Limb (tissue), 2 donors: ENCODE data around the gene ACBD5.
A peak's percentile ranks its signal among the peaks of the same experiment; 100 is the strongest.
"Not testable (repeated sequence)": the region's sequence is repeated elsewhere in the genome, so short reads cannot be mapped to it uniquely, and the experiment has no call there.

Experiments
- DNase-seq, 2 donors: peaks; one replicate each; pipeline ENCODE4 v3.0.0-alpha.2; 2016; ENCODE audit errors: extremely low spot score in 2 of 2

Gene ACBD5

DNA sequence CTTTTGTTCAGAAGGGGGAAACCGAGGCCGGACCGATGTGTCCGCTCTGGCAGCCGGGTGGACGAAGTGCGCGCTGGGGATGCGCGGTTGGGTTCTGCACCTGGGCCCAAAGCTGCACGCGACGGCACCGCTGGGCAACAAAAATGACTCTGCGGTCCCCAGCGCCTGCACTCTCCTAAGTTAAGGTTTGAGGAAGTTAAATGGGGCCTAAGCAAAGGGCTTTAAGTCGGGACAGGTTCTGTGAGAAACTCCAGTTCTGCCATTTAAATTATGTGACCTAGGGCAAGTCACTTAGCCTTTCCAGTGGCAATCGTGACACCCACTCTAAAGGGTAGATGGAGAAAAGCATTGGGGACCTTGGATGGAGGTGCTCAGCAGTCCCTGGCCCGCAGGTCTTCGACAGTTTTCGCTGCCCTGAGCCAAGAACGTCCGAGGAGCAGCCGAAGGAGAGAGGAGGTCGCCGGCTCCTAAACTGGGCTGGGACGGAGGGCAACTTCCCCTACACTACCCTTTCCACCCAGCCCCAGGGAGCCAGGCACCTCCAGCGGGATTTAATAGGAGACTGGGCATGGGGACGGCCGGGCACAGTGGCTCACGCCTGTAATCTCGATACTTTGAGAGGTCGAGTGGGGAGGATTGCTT lies 534 bp upstream of the ACBD5 start:
- peak in 1 of 2 donors; percentile 61 for DNase-seq

DNA sequence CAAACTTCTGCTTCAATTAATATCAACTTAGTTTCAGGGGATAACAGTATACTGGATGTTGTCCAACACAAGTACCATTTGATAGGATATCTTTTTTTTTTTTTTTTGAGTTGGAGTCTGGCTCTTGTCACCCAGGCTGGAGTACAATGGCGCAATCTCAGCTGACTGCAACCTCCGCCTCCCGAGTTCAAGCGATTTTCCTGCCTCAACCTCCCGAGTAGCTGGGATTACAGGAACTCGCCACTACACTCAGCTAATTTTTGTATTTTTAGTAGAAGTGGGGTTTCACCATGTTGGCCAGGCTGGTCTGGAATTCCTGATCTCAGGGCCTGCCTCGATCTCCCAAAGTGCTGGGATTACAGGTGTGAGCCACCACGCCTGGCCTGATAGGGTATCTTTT lies 3.1 kb downstream of the ACBD5 start:
- DNase-seq = not testable (repeated sequence)

DNA sequence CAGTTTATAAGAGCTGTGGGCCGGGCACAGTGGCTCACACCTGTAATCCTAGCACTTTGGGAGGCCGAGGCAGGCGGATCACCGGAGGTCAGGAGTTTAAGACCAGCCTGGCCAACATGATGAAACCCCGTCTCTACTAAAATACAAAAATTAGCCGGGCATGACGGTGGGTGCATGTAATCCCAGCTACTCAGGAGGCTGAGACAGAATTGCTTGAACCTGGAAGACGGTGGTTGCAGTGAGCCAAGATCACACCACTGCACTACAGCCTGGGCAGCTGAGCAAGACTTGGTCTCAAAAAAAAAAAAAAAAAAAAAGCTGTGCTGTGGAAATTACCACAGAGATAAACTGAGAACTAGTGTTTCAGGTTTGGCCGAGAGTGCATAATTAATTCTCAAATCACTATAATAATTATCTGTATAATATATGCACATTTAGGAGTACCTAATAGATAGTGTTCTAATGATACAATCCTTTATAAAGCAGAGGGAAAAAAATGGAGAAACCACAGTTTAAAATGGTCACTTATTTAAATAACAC lies 3.9 kb downstream of the ACBD5 start:
- not testable (repeated sequence) for DNase-seq

DNA sequence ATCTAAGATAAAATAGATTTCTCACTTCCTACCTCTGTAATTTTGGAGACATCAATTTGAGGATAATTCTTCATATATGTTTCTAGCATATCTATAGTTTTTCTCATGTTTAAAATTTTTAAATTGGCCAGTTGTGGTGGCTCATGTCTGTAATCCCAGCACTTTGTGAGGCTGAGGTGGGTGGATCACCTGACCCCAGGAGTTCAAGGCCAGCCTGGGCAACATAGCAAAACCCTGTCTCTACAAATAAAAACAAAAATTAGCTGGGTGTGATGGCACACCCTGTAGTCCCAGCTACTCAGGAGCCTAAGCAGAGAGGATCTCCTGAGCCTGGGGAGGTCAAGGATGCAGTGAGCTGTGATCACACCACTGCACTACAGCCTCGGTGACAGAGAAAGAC lies 4.9 kb downstream of the ACBD5 start:
- DNase-seq = no peak

DNA sequence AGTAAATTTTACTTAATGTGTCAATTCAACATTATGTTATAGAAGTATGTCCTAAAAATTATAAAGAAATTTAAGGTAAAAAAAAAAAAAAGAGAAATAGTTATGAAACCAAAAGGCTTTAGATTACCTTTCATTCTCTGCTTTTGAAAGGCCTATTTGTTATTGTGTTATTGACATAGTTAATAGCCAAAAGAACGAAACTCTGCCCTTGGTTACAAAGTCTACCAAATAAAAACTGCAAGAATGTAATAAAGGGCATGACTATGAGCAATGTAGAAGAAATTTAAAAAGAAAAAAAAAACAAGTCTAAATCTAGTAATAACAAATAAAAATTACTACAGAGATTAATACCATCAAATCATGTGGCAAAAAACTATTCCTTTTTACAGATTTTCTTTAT lies 10.6 kb downstream of the ACBD5 start:
- DNase-seq = no peak

DNA sequence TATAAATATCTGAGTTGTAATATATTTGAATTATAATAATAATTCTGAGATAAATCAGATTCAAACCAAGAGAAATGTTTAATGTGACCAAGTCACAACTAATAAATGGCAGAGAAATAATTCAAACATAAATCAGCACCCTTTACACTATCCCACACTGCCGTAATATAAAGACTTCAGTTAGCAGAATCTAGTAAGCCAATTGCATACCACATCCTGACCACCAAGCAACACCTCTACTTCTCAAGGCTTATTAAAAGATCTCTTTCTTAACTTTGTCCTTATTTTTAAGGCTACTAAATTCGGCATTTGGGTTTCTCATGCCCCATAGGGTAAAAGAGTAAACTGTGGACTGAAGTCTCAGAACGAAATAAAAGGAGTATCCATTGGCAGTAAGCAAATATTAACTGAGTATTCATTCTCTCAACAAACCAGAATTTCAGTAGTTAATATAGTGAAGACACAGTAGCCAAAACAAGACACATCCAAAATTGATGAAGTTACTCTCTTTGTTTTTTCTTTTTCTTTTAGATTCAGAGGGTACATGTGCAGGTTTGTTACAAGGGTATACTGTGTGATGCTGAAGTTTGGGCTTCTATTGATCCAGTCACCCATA lies 14.8 kb downstream of the ACBD5 start:
- DNase-seq = no peak

DNA sequence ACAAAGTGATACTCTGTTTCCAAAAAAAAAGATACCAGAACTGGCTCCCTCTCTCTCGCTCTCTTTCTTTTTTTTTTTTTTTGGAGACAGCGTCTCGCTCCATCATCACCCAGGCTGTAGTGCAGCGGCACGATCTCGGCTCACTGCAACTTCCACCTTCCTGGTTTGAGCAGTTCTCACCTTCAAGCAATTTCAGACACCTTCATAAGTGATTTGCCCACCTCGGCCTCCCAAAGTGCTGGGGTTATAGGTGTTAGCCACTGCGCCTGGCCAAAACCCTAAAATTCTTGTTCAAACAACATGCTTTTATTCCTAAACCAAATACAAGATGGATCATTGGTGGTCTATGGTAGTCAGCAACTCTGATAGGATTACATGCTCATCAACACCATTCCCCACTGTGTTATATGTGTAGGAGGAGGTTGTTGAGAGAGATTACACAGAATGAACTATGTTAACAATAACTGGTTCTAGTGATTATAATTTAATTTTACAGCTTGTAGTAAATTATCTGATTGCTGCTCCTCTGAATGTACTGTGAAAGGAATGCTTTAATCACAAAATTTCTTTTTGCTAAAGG lies 15.5 kb downstream of the ACBD5 start:
- DNase-seq = no peak

DNA sequence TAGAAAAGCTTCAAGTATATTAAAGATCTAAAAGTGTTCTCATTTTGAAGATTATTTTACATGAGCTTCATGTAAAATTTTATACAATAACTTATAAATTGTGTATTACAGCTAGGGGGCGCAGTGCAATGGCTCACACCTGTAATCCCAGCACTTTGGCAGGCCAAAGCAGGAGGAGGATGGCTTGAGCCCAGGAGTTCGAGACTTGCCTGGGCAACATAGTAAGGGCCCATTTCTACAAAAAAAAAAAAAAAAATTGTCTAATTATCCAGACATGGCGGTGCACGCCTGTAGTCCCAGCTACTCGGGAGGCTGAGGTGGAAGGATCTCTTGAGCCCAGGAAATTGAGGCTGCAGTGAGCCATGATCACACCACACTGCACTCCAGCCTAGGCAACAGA lies 16.6 kb downstream of the ACBD5 start:
- DNase-seq = no peak

DNA sequence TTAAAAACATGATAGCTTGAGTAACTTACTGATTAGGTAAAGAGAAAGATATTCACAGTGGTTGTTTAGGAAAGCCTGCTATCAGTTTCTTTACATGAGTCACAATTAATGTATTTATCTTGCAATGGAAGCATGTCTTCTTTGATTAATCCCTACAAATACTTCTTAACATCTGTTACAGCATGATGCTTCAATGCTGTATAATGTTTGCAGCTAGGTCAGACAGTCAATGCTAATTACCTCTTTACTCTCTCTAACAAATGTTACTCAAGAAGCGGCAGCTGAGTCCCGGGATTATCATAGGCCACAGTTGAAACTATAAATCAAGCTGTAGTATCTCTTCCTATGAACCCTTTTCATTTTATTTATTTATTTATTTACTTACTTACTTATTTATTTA lies 33.2 kb downstream of the ACBD5 start:
- DNase-seq = no peak

DNA sequence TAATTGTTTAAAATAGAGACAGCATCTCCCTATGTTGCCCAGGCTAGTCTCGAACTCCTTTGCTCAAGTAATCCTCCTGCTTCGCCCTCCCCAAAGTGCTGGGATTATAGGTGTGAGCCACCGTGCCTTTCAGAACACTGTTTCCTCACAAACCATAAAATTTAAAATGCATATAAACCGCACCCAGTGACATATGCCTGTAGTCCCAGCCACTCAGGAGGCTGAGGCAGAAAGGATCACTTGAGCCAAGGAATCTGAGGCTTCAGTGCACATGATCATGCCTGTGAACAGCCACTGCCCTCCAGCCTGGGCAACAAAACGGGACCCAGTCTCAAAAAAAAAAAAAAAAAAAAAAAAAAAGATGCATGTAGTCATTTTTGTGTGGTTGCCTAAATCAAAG lies 36.8 kb downstream of the ACBD5 start:
- no peak for DNase-seq

DNA sequence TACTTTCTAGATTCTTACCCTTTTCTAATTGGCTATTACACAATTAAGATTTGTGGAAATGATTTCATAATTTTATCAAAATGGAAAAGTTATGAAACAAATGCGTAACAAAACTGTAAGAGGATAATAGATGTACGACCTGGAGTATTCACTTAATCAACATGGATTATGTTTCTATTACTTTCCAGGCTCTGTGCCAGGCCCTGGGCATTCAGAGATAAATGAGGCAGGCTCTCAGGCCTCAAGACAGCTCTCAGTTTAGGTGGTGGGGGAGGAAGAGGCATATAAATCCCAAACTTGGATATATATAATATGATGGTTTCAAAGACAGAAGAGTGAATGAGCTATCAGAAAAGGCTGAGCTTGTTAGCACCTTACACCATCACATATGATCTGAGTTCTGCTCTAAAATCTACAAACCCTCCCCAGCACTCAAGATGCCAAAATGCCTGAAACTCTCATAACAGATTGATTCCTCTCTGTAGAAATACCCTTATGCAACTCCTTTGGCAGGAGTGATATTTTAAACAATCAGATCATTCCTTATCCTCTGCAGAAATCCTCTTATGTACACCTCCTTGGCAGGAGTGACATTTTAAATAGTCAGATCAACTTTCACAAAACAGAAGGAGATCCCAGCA lies 42.5 kb downstream of the ACBD5 start:
- DNase-seq = no peak

DNA sequence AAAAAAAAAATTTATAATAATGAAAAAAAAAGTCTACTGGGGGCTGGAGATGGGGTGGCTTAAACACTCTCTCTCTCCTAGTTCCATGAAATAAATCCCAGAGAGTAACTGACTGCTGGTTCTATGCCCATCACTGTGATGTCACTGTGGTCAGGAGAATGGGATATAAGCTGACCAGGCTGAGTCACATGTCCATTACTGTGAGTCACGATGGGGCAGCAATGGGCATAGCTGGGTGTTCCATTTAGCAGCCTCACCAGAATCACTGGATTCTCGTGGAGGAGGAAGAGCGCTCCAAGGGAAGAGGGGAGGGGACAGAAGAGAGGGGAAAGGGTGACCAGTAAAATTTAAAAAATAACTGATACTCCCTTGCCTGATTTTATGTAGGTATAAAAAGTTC lies 48.3 kb downstream of the ACBD5 start:
- no peak for DNase-seq

DNA sequence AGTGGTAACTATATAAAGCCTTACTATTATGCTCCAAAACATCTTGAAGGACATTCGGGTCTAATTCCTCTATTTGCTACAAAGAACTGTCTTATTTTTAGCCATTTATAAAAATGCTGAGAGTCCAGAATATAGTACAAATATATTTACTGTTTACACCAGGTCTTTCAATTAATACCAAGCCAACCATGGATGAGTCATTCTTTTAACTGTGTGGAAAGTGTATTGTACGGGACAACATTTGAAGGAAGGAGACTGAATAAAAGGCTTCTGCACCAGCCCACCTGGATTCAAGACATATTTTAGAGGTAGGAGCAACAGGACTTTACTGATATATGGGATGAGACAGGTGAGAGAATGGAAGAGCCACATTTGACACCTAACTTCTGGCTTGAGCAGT lies 50.1 kb downstream of the ACBD5 start:
- DNase-seq = no peak

DNA sequence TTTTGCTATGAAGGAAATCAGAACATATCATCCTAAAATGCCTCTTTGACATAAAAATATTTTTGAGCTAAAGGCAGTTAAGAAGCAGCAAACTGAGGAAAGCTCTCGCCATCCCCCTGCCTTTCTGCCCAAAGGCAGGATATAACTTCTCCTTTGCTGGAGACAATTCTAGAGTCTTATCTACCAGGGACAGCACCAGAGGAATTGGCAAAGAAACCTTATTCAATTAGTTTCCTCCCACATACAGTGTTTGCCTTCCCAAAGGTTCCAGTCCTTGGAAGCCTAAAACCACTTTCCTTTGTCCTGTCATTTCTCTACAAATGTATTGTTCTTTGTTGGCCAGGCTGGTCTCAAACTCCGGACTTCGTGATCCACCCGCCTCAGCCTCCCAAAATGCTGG lies 51.7 kb downstream of the ACBD5 start:
- no peak for DNase-seq

DNA sequence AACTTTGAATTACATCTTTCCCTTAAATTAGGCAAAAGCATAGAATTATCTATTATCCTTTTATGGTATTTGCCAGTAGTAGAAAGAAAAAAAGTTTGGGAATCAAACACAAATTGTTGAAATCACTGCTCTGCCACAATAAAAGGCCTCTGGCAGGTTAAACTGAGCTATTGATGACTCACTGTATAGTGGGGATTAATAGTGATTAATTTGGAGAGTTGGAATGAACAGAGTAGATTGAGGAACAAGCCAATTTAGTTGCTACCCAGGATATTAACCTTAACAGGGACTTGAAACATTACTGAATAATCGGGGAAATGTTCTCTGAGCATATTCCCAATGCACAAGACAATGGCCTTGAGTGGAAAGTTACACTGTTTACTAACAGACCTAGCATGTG lies 52.3 kb downstream of the ACBD5 start:
- DNase-seq = no peak

DNA sequence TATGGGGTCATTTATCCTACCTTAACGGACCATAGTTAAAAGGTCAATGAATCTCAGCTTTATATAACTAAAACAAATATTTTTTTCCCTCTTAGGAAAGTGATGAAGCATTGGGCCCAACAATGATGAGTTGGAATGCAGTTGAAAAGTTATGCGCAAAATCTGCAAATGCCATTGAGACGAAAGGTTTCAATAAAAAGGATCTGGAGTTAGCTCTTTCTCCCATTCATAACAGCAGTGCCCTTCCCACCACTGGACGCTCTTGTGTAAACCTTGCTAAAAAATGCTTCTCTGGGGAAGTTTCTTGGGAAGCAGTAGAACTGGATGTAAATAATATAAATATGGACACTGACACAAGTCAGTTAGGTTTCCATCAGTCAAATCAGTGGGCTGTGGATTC lies 70.7 kb downstream of the ACBD5 start:
- no peak for DNase-seq

DNA sequence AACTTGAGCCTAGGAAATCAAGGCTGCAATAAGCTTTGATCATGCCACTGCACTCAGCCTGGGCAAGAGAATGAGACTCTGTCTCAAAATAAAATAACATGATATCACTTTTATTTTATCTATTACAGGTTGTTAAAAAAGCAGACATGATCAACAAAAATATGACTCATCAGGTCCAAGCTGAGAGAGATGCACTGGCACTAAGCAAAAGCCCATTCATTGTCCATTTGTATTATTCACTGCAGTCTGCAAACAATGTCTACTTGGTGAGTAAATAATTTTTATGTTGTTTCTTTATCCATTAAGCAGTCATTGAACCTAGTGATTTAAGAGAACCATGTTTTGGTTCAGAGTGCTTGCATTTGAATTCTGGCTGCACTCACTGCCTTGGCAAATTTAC lies 82.2 kb downstream of the ACBD5 start:
- DNase-seq = no peak

DNA sequence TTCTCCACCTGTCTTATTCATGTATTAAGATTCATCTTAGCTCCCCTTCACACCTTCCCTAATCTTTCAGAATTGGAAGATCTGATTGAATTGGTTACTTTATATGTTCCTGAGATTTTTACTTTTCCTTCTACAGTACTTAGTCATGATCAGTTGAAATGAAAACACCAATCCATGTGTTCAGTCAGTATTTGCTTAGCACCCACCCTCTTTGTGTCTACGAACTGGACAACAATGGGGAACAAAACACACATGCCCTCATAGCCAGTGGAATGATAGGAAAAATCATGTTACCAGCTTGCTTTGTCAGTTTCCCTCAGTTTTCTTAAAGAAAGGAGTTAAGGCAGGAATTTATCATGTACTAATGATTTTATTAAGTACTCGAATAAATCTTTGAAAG lies 83.4 kb downstream of the ACBD5 start:
- DNase-seq = no peak

DNA sequence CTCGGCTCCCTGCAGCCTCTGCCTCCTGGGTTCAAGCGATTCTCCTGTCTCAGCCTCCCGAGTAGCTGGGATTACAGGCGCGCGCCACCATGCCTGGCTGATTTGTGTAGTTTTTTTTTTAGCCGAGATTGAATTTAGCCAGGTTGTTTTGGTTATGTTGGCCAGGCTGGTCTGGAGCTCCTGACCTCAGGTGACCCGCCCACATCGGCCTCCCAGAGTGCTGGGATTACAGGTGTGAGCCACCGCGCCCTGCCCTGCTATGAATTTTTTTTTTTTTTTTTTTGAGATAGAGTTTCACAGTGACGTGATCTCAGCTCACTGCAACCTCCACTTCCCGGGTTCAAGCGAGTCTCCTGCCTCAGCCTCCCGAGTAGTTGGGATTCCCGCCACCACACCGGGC lies 84.0 kb downstream of the ACBD5 start:
- not testable (repeated sequence) for DNase-seq

DNA sequence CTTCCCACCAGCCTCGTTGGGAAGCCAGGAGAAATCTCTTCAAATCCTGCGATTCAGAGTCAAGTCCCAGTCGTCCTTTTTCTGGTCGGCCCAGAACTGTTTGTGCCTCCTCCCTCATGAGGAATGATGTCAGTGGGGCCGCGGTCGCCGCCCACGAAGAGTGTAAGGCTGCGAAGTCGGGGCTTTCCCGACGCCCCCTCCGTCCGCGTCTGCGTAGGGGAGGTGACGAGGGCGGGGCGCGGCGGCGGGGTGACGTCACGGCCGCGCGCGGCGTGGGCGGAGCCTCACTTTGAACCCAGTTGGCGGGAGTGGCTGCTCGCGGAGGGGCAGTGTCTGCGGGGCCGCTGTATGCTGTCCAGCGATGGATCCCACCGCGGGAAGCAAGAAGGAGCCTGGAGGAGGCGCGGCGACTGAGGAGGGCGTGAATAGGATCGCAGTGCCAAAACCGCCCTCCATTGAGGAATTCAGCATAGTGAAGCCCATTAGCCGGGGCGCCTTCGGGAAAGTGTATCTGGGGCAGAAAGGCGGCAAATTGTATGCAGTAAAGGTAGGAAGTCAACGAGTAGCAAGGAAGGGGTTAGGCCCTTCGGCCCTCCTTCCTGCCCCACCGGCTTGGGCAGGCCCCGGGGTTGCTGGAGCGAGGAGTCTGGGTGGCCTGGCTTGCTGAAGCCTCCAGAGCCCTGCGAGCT lies 85.4 kb downstream of the ACBD5 start, which contains the start of gene MASTL:
Gene MASTL (plus strand): TSS at position 287 of the 689 bp plus-strand sequence. CDS start 75 bp downstream, at position 362.
- peak; percentile 91 to 96 for DNase-seq

DNA sequence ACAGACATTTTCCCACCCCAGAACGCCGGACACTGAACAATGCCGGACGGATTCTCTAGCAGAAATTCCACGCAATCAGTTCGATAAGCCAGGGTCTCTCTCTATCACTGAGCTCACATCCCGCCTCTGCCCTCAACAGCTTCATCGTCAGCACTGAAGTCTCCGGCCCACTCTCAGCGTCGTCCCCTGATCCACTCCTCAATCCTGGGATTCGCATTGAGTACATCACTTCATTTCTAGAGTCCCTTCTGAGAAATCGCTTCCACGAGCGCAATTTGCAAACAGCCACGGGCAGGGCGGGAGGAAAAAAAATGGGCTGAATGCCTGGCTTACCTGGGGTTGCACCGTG lies 86.8 kb downstream of the ACBD5 start:
- DNase-seq = peak in 1 of 2 donors; percentile 32

DNA sequence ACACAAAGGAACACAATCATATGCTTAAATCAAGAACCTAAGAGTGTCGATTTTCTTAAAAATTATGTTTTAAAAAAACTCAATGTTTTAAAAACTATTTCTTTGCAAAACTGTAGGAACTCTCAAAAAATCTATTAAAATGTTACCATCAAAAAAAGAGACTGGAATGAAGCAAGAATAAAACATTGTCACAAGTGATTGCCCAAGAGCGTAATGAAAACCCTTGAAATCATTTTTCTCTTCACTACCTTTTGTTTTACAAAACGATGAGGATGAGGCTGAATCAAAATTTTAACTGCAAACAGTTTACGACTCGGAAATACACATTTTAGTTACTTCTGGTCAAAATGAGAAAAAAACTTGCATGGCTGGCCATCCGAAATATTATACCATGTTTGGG lies 87.3 kb downstream of the ACBD5 start:
- no peak for DNase-seq
